ENCODE data around the gene FAM163B.

FAM163B gene

DNA sequence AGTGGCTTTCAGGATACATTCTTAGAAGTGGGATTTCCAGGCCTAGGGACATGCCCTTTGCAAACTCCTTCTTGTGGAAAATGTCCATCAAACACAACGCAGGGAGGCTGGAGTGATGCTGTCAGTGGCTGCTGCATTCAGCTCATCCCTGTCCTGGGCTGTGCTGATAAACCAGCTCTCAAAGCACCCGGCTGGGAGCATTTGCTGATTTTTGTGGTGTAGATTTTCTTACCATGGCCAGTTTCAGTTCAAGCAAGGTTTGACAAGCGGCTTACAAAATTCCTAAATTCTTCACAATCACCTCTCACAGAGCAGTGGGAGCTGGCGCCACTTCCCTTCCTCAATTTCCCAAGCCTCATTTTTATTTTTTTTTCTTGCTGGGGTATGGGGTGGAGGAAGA lies 28.2 kb downstream of the FAM163B start:
- TF ChIP-seq, protein P1, sequence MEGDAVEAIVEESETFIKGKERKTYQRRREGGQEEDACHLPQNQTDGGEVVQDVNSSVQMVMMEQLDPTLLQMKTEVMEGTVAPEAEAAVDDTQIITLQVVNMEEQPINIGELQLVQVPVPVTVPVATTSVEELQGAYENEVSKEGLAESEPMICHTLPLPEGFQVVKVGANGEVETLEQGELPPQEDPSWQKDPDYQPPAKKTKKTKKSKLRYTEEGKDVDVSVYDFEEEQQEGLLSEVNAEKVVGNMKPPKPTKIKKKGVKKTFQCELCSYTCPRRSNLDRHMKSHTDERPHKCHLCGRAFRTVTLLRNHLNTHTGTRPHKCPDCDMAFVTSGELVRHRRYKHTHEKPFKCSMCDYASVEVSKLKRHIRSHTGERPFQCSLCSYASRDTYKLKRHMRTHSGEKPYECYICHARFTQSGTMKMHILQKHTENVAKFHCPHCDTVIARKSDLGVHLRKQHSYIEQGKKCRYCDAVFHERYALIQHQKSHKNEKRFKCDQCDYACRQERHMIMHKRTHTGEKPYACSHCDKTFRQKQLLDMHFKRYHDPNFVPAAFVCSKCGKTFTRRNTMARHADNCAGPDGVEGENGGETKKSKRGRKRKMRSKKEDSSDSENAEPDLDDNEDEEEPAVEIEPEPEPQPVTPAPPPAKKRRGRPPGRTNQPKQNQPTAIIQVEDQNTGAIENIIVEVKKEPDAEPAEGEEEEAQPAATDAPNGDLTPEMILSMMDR (IDR thresholded peaks at IDR 0.05) = no peak

DNA sequence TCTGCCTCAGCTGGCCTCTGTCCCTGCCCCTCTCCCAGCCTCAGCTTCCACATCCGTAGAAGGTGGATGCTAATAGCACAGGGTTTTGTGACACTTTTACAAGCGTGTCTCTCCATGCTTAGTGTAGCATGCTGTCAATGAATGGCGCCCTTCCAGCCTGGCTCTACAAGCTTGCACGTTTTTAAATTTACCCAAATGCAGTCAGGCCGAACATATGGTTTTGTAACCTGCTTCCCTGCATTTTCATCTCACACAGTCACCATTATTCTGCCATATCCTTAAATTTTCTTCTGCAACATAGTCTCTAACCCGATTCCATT lies 28.8 kb downstream of the FAM163B start:
- TF ChIP-seq, protein P1 (IDR thresholded peaks at IDR 0.05) = no peak

DNA sequence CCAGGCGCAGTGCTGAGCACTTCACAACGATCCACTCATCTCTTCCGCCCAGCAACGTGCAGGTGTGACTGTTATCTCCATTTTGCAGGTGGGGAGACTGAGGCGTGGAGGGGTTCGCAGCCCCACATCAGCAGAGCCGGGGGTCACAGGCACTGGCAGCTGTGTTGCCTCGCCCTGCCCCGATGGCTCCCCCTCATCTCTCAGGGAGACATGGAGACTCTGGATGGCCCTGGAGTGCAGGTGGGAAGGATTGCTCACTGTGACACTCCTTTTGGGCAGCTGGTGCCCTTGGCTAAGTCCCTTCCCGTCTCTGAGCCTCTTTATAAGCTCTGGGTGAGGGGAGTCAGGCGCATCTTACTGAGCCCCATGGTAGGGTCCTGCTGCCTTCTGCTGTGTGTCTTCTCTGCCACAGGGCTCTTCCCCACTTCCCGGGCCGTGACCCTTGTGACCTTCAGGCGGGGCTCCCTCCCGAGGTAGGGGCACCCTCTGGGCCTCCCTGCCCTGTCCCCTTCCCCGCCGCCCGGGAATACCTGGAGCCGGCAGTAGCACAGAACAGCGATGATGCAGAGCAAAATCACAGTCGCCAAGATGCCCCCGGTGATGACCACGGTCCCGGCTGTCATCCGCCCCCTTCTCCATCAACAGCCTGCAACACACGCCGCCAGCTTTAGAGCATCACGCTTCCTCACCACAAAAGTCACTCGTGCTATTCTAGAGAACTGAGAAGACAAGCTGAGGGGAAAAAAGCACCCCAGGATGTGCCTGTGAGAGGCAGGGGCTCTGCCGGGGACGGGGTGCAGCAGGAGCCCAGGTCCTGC lies 29.4 kb downstream of the FAM163B start:
- TF ChIP-seq, protein P1 (IDR thresholded peaks at IDR 0.05) = no peak

DNA sequence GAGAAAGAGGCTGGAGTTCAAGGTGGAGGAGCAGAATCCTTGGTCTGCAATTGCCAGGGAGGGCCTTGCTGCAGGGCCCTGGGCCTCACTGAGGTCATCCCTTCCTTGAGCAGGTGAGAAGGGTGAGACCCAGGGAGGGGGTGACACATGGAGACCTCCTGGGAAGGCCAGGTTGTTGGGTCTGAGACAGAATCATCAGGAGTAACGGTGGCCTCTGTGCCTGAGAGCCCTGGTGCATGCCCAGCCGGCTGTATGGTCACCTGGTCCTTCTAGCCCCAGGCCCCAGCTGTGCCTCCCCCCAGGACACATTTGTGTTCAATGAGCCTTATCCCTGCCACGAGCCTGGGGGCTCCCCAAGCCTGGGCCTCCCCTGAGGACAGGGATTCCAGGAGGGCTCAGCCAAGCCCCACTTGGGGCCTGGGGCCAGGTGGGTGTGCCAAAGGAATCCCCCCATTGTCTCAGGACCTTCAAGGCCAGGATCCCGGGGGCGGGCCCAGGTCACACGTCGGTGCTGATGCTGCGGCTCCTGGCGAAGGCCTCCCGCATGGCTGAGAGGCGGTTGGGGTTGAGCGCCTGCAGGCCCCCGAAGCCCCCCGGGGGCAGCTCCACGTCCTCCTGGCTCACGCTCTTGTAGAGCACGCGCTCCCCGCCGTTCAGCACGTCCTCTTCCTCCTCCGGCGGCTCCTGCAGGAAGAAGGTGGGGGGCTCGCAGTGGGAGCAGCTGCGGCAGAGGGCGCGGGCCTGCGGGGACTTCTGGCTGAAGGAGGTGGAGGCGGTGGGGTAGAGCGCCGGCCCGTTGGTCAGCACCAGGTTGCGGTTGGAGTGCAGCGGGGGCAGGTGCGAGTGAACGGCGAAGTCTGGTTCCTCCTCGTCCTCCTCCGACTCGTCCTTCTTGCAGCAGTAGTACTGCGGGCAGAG lies 30.4 kb downstream of the FAM163B start:
- TF ChIP-seq, protein P1 (IDR thresholded peaks at IDR 0.05) = no peak

DNA sequence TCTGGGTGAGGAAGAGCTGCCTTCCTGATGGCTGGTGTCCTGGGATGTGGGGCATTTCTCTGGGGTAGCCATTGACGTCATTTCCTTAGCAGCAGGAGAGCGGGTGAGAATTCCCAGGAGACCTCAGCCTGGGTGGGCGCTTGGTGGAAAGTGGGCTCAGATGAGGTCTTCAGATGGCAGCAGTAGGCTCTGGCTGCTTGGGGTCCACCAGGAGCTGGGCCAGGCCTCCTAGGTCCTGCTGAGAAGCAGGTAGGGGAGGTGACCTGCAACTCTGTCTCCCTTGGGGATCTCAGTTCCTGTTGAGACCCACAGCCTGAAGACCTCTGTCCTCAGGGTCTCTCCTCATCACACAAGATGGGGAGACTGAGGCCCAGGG lies 31.5 kb downstream of the FAM163B start:
- TF ChIP-seq, protein P1 (IDR thresholded peaks at IDR 0.05) = no peak

DNA sequence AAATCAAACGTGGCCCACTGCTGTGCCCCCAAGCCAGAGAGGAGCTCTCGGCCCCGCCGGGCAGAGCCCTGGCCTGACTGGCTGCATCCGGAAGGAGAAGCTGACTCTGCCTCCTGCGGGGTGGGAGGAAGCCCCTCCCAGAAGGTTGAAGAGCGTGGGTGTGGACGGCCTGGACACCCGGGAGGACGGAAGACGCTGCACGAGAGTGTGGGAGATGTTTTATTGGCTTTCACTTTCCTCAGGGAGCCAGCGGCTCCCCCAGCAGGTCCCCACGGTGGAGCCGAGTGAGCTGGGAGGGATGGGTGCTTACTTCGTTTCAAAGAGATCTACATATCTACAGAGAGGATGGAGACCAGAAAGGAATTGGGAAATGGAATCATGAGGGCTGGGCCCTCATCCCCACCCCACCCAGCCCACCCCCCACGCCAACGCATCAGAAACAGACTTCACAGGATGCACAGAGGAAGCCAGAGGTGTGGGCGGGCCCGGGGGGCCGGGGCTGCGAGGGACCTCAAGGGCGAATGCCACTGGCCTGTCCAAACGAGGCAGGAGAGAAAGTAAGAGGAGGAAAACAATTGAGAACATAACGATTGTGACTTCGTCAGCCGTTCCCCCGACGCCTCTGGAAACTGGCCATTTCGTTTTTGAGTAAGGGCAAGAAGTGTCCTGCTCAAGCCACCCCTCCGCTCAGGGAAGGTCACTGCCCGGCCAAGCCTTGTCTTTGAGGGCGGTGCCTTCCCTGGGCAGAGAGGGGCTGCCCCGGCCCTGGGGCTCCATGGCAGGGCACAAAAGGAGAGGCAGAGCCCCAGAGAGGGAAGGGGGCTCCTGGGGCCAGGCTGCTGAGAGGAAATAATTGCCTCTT lies 32.1 kb downstream of the FAM163B start:
- TF ChIP-seq, protein P1 (IDR thresholded peaks at IDR 0.05) = no peak
